Measurements from ENCODE around the gene HSD17B2. TPM values are rescaled to one million over a fixed set of nuclear protein-coding genes. Genes with fewer than 3 reads are reported as not detected.

HSD17B2 gene
- total and polyA plus RNA-seq, 4 donors = 2.7 to 6.2 (median 3.1) TPM

DNA sequence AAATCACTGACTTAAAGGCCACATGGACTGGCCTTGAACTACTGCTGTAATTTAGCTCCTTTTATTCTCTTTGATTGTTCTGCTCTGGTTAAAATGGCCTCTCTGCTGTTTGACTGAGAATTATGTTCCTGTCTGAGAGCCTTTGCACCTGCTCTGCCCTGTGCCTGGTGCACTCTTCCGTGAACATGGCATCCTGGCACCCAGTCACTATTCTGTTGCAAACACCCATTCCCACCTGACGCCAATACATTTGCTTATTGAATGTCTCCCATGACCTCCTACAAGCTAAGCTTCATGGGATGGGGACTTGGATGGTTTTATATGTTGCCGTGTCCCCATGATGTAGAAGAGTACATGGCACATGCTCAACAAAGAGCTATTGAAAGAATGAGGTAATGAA is 20.1 kb downstream of the HSD17B2 start:
- TF ChIP-seq, protein P1, sequence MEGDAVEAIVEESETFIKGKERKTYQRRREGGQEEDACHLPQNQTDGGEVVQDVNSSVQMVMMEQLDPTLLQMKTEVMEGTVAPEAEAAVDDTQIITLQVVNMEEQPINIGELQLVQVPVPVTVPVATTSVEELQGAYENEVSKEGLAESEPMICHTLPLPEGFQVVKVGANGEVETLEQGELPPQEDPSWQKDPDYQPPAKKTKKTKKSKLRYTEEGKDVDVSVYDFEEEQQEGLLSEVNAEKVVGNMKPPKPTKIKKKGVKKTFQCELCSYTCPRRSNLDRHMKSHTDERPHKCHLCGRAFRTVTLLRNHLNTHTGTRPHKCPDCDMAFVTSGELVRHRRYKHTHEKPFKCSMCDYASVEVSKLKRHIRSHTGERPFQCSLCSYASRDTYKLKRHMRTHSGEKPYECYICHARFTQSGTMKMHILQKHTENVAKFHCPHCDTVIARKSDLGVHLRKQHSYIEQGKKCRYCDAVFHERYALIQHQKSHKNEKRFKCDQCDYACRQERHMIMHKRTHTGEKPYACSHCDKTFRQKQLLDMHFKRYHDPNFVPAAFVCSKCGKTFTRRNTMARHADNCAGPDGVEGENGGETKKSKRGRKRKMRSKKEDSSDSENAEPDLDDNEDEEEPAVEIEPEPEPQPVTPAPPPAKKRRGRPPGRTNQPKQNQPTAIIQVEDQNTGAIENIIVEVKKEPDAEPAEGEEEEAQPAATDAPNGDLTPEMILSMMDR (IDR thresholded peaks at IDR 0.05; ENCODE audit: control extremely low read depth, extremely low read depth) = no peak
- no peaks in the 10 kb centered on the region for H3K27me3 ChIP-seq (ENCODE audit: control insufficient read depth in 3 of 3, insufficient read depth in 3 of 3, low read length in 2 of 3)
- H3K36me3 ChIP-seq (ENCODE audit: control insufficient read depth in 4 of 4, insufficient read depth in 4 of 4, low read length in 4 of 4) = no peaks in the 10 kb centered on the region
- H3K4me1 ChIP-seq (ENCODE audit: control insufficient read depth in 5 of 5, insufficient read depth in 5 of 5, low read length in 5 of 5) = peaks cover 0 to 7% (median 4%) of the 10 kb centered on the region in 5 donors
- H3K9me3 ChIP-seq (ENCODE audit: control insufficient read depth in 4 of 4, insufficient read depth in 3 of 4, low read length in 3 of 4) = no peaks in the 10 kb centered on the region
- ATAC-seq (ENCODE audit: insufficient read depth, low FRiP score) (no peak), DNase-seq (no peak)
- H3K9ac ChIP-seq (ENCODE audit: insufficient read depth in 1 of 2, low read length in 2 of 2) = no peak overlapping the region
- WGBS, 2 donors = 90 to 92% methylated on average over 3 of the region's 3 CpGs
- H3K4me3 ChIP-seq = no peak overlapping the region
- peak overlapping the region in 1 of 2 donors; percentile 52 for H3K27ac ChIP-seq (ENCODE audit: low read depth in 1 of 2, low read length in 1 of 2)

- H3K4me1 ChIP-seq (ENCODE audit: control insufficient read depth in 5 of 5, insufficient read depth in 5 of 5, low read length in 5 of 5) = peaks cover 0 to 8% (median 0%) of the 10 kb centered on the region in 5 donors
- peak overlapping the region in 1 of 2 donors; percentile 81 for H3K27ac ChIP-seq (ENCODE audit: low read depth in 1 of 2, low read length in 1 of 2)
- H3K27me3 ChIP-seq (ENCODE audit: control insufficient read depth in 3 of 3, insufficient read depth in 3 of 3, low read length in 2 of 3) = no peaks in the 10 kb centered on the region
- TF ChIP-seq, protein P1 (IDR thresholded peaks at IDR 0.05; ENCODE audit: control extremely low read depth, extremely low read depth) = no peak
- no peaks in the 10 kb centered on the region for H3K9me3 ChIP-seq (ENCODE audit: control insufficient read depth in 4 of 4, insufficient read depth in 3 of 4, low read length in 3 of 4)
- no peak for ATAC-seq (ENCODE audit: insufficient read depth, low FRiP score)
- DNase-seq = peak in 1 of 3 donors; percentile 59
- H3K36me3 ChIP-seq (ENCODE audit: control insufficient read depth in 4 of 4, insufficient read depth in 4 of 4, low read length in 4 of 4) = no peaks in the 10 kb centered on the region
- no peak overlapping the region for H3K9ac ChIP-seq (ENCODE audit: insufficient read depth in 1 of 2, low read length in 2 of 2)
- WGBS, 2 donors = 60 to 73% methylated on average over 8 of the region's 8 CpGs
- no peak overlapping the region for H3K4me3 ChIP-seq
Observed at GRCh38 chr16:82055728-82056549, 20.9 kb downstream of the HSD17B2 start.

DNA sequence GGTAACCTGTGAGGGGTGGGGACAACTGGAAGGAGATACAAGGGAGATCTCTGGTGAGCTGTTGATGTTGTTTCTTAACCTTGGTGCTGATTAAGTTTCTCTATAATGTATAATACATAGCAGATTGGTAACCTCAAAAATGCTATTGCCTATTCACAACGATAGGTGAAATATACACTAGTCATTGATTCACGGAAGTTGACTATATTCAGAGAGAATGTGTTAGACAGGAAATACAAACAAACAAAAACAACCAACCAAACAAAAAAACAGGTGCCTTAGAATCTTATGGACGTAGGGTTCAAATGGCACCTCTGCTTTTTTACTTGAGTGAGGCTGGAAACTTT is 21.5 kb downstream of the HSD17B2 start:
- peaks cover 0 to 8% (median 0%) of the 10 kb centered on the region in 5 donors for H3K4me1 ChIP-seq (ENCODE audit: control insufficient read depth in 5 of 5, insufficient read depth in 5 of 5, low read length in 5 of 5)
- DNase-seq (no peak), ATAC-seq (ENCODE audit: insufficient read depth, low FRiP score) (no peak)
- H3K9me3 ChIP-seq (ENCODE audit: control insufficient read depth in 4 of 4, insufficient read depth in 3 of 4, low read length in 3 of 4) = no peaks in the 10 kb centered on the region
- no peak overlapping the region for H3K27ac ChIP-seq (ENCODE audit: low read depth in 1 of 2, low read length in 1 of 2)
- H3K36me3 ChIP-seq (ENCODE audit: control insufficient read depth in 4 of 4, insufficient read depth in 4 of 4, low read length in 4 of 4) = no peaks in the 10 kb centered on the region
- WGBS, 2 donors = 71 to 85% methylated on average over 3 of the region's 3 CpGs
- no peak overlapping the region for H3K9ac ChIP-seq (ENCODE audit: insufficient read depth in 1 of 2, low read length in 2 of 2)
- no peak overlapping the region for H3K4me3 ChIP-seq
- TF ChIP-seq, protein P1 (IDR thresholded peaks at IDR 0.05; ENCODE audit: control extremely low read depth, extremely low read depth) = no peak
- no peaks in the 10 kb centered on the region for H3K27me3 ChIP-seq (ENCODE audit: control insufficient read depth in 3 of 3, insufficient read depth in 3 of 3, low read length in 2 of 3)
